ENCODE data around the gene DPYD. TPM values are rescaled to one million over a fixed set of nuclear protein-coding genes. Genes with fewer than 3 reads are reported as not detected.

Gene DPYD
- total and polyA plus RNA-seq, 4 donors: 17.7 to 99.3 (median 74.4) TPM

DNA sequence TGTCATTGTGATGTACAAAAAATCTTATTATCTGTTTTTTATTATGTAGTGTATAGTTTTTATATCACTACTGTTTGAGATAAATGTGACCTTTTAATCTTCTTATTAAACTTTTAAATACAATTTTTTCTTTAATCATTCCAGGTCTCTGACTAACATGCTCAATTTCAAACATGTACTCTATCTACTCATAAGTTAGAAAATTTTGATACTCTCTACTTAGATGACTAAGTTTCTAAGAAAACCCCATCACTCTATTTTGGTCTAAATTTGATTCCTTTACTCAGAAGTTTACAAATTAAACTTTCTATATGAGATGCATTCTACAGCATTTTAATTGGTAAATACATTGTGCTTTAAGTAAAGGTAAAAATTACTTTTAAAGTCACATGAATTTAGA, 655.2 kb downstream of the DPYD start:
- TF ChIP-seq, protein P1, sequence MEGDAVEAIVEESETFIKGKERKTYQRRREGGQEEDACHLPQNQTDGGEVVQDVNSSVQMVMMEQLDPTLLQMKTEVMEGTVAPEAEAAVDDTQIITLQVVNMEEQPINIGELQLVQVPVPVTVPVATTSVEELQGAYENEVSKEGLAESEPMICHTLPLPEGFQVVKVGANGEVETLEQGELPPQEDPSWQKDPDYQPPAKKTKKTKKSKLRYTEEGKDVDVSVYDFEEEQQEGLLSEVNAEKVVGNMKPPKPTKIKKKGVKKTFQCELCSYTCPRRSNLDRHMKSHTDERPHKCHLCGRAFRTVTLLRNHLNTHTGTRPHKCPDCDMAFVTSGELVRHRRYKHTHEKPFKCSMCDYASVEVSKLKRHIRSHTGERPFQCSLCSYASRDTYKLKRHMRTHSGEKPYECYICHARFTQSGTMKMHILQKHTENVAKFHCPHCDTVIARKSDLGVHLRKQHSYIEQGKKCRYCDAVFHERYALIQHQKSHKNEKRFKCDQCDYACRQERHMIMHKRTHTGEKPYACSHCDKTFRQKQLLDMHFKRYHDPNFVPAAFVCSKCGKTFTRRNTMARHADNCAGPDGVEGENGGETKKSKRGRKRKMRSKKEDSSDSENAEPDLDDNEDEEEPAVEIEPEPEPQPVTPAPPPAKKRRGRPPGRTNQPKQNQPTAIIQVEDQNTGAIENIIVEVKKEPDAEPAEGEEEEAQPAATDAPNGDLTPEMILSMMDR (IDR thresholded peaks at IDR 0.05; ENCODE audit: control extremely low read depth, extremely low read depth): no peak
- no peak overlapping the region for H3K9ac ChIP-seq (ENCODE audit: insufficient read depth in 1 of 2, low read length in 2 of 2)
- no peaks in the 10 kb centered on the region for H3K4me1 ChIP-seq (ENCODE audit: control insufficient read depth in 5 of 5, insufficient read depth in 5 of 5, low read length in 5 of 5)
- ATAC-seq (ENCODE audit: insufficient read depth, low FRiP score) (no peak), DNase-seq (no peak)
- H3K9me3 ChIP-seq (ENCODE audit: control insufficient read depth in 4 of 4, insufficient read depth in 3 of 4, low read length in 3 of 4): peaks cover 0 to 2% (median 0%) of the 10 kb centered on the region in 4 donors
- no peak overlapping the region for H3K4me3 ChIP-seq
- H3K27ac ChIP-seq (ENCODE audit: low read depth in 1 of 2, low read length in 1 of 2): no peak overlapping the region
- H3K36me3 ChIP-seq (ENCODE audit: control insufficient read depth in 4 of 4, insufficient read depth in 4 of 4, low read length in 4 of 4): no peaks in the 10 kb centered on the region
- H3K27me3 ChIP-seq (ENCODE audit: control insufficient read depth in 3 of 3, insufficient read depth in 3 of 3, low read length in 2 of 3): no peaks in the 10 kb centered on the region

DNA sequence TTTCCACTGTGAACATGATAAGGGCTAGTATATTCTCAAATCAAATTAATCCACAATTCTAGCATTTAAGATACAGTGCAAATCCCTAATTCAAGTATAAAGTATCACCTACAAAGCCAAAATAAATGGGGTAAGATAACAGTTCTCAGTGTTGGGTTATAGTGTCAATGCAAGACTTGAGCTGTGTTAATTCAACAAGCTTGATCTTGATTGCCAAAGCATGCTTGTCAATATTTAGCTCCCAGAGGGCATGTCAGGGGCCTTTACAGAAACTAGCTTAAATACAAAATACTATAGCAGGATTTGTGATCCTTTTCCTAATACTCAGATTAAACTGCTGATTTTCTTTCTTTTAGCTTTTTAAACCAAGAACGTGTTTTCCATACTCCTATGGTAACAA, 658.0 kb downstream of the DPYD start:
- no peaks in the 10 kb centered on the region for H3K4me1 ChIP-seq (ENCODE audit: control insufficient read depth in 5 of 5, insufficient read depth in 5 of 5, low read length in 5 of 5)
- TF ChIP-seq, protein P1 (IDR thresholded peaks at IDR 0.05; ENCODE audit: control extremely low read depth, extremely low read depth): no peak
- H3K9ac ChIP-seq (ENCODE audit: insufficient read depth in 1 of 2, low read length in 2 of 2): no peak overlapping the region
- no peak overlapping the region for H3K4me3 ChIP-seq
- H3K27me3 ChIP-seq (ENCODE audit: control insufficient read depth in 3 of 3, insufficient read depth in 3 of 3, low read length in 2 of 3): no peaks in the 10 kb centered on the region
- no peak for DNase-seq
- no peak overlapping the region for H3K27ac ChIP-seq (ENCODE audit: low read depth in 1 of 2, low read length in 1 of 2)
- 85 to 93% methylated on average over 1 of the region's 1 CpG for WGBS, 2 donors
- ATAC-seq (ENCODE audit: insufficient read depth, low FRiP score): no peak
- peaks cover 0 to 2% (median 0%) of the 10 kb centered on the region in 4 donors for H3K9me3 ChIP-seq (ENCODE audit: control insufficient read depth in 4 of 4, insufficient read depth in 3 of 4, low read length in 3 of 4)
- no peaks in the 10 kb centered on the region for H3K36me3 ChIP-seq (ENCODE audit: control insufficient read depth in 4 of 4, insufficient read depth in 4 of 4, low read length in 4 of 4)

DNA sequence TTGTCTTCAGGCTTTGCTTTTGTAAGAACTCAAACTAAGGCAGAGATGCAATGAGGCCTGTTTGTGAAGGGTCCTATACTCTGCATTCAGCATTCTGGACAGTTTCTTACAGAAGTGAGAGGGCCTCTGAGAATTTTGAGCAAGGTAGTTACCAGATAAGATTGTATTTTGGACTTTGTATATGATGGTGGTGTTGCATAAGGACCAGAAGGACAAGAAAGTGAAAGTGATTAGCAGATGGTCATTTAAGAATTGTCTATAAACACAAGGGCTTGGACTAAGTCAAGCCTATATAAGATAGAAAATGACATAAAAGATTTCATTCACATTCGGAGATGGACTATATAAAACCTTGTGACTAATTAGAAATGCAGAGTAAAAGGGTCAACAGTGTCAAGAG, 662.2 kb downstream of the DPYD start:
- Histone ChIP-seq H3K27me3 (ENCODE audit: control insufficient read depth in 3 of 3, insufficient read depth in 3 of 3, low read length in 2 of 3) (no peaks in the 10 kb centered on the region), H3K9ac (ENCODE audit: insufficient read depth in 1 of 2, low read length in 2 of 2) (no peak overlapping the region), H3K36me3 (ENCODE audit: control insufficient read depth in 4 of 4, insufficient read depth in 4 of 4, low read length in 4 of 4) (no peaks in the 10 kb centered on the region), H3K27ac (ENCODE audit: low read depth in 1 of 2, low read length in 1 of 2) (no peak overlapping the region), H3K4me1 (ENCODE audit: control insufficient read depth in 5 of 5, insufficient read depth in 5 of 5, low read length in 5 of 5) (no peaks in the 10 kb centered on the region), H3K4me3 (no peak overlapping the region), H3K9me3 (ENCODE audit: control insufficient read depth in 4 of 4, insufficient read depth in 3 of 4, low read length in 3 of 4) (no peaks in the 10 kb centered on the region)
- ATAC-seq (ENCODE audit: insufficient read depth, low FRiP score) (no peak), DNase-seq (no peak)
- TF ChIP-seq, protein P1 (IDR thresholded peaks at IDR 0.05; ENCODE audit: control extremely low read depth, extremely low read depth): no peak
- 95 to 100% methylated on average over 1 of the region's 1 CpG for WGBS, 2 donors

DNA sequence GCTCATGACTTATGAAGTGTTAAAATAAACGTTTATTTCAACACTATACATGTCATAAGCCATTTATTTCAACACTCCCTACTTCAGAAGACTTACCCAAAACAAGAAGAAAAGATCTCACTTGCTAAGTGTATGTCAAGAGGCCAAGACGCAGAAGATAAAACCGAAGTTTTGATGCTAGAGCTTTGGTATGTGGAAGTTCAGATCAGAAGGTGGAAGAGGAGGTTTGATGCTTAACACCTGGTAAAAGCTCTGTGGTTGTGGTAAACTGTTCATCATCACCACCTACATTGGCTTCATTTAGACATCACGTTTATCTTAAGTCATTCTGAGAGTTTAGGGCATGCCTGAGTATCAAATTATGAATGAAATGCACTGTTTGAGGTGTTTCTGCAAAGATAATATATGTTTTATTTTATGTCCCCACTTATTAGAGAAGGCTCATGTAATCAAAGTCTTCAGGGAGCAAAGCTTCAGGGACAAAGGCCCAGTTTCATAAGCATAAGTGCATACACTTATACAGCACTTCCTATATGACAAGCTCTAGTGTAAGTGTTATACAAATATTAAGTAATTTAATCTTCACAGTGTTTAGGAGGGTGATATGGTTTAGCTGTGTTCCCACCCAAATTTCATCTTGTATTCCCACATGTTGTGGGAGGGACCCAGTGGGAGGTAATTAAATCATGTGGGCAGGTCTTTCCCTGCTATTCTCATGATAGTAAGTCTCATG, 665.9 kb downstream of the DPYD start:
- no peaks in the 10 kb centered on the region for H3K9me3 ChIP-seq (ENCODE audit: control insufficient read depth in 4 of 4, insufficient read depth in 3 of 4, low read length in 3 of 4)
- TF ChIP-seq, protein P1 (IDR thresholded peaks at IDR 0.05; ENCODE audit: control extremely low read depth, extremely low read depth): no peak

More for the DNA sequence above, 665.9 kb downstream of the DPYD start:
- no peak overlapping the region for H3K9ac ChIP-seq (ENCODE audit: insufficient read depth in 1 of 2, low read length in 2 of 2)
- peaks cover 0 to 2% (median 0%) of the 10 kb centered on the region in 5 donors for H3K4me1 ChIP-seq (ENCODE audit: control insufficient read depth in 5 of 5, insufficient read depth in 5 of 5, low read length in 5 of 5)
- H3K27ac ChIP-seq (ENCODE audit: low read depth in 1 of 2, low read length in 1 of 2): no peak overlapping the region
- WGBS, 2 donors: 36 to 57% methylated on average over 4 of the region's 4 CpGs
- no peak for ATAC-seq (ENCODE audit: insufficient read depth, low FRiP score)
- peaks cover 0 to 1% (median 0%) of the 10 kb centered on the region in 4 donors for H3K36me3 ChIP-seq (ENCODE audit: control insufficient read depth in 4 of 4, insufficient read depth in 4 of 4, low read length in 4 of 4)
- no peak for DNase-seq
- H3K27me3 ChIP-seq (ENCODE audit: control insufficient read depth in 3 of 3, insufficient read depth in 3 of 3, low read length in 2 of 3): no peaks in the 10 kb centered on the region
- no peak overlapping the region for H3K4me3 ChIP-seq

All from lung (tissue), 12 donors.